Gastrocnemius medialis (tissue), 4 donors: ENCODE data around the gene GRAP2.

ENCODE experiments used
- POLR2A ChIP-seq, 2 donors: fragments of 450-650 bp; IDR thresholded peaks; one replicate each; pipeline ENCODE4 v1.6.1; 2017; ENCODE audit warnings: antibody characterized with exemption in 2 of 2, mild to moderate bottlenecking in 2 of 2, moderate library complexity in 2 of 2
- TF ChIP-seq, protein P1 (sequence below), 5 experiments: fragments of 450-650 bp in 3 of 5; fragments of 200-600 bp in 2 of 5; sonication (generic) in 2 of 5; IDR thresholded peaks in 4 of 5; conservative IDR thresholded peaks in 1 of 5; 1 replicate in 4 of 5; 2 replicates in 1 of 5; pipeline ENCODE4 v1.5.1; 2016 to 2019; ENCODE audit warnings: antibody characterized with exemption in 5 of 5, mild to moderate bottlenecking in 3 of 5, moderate library complexity in 3 of 5

GRCh38 chr22:39966470-39966869, 65.6 kb downstream of the GRAP2 start:
- TF ChIP-seq, protein P1, sequence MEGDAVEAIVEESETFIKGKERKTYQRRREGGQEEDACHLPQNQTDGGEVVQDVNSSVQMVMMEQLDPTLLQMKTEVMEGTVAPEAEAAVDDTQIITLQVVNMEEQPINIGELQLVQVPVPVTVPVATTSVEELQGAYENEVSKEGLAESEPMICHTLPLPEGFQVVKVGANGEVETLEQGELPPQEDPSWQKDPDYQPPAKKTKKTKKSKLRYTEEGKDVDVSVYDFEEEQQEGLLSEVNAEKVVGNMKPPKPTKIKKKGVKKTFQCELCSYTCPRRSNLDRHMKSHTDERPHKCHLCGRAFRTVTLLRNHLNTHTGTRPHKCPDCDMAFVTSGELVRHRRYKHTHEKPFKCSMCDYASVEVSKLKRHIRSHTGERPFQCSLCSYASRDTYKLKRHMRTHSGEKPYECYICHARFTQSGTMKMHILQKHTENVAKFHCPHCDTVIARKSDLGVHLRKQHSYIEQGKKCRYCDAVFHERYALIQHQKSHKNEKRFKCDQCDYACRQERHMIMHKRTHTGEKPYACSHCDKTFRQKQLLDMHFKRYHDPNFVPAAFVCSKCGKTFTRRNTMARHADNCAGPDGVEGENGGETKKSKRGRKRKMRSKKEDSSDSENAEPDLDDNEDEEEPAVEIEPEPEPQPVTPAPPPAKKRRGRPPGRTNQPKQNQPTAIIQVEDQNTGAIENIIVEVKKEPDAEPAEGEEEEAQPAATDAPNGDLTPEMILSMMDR (IDR thresholded peaks at IDR 0.05 in 4 of 5, conservative IDR thresholded peaks at IDR 0.05 in 1 of 5): no peak
- no peak for TF ChIP-seq POLR2A (IDR thresholded peaks at IDR 0.05)
